ENCODE data around the gene SCMH1.

Gene SCMH1

DNA sequence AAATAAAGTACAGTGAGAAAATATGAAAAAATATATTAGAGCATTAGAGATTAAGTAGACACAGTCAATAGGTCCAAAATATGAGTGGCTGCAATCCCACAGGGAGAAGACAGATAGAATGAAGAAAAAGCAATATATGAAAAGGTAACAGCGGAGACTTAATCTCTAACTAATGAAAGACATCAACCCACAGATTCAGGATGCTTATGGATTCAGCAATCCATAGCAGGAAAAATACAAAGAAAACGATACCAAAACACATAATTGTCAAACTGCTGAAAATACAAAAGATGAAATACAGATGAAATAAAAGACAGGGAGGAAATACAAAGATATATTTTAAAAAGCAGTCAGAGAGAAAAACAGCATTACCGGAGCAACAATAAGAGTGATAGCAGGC is 163.9 kb downstream of the SCMH1 start:
- DNase-seq, result no peak

DNA sequence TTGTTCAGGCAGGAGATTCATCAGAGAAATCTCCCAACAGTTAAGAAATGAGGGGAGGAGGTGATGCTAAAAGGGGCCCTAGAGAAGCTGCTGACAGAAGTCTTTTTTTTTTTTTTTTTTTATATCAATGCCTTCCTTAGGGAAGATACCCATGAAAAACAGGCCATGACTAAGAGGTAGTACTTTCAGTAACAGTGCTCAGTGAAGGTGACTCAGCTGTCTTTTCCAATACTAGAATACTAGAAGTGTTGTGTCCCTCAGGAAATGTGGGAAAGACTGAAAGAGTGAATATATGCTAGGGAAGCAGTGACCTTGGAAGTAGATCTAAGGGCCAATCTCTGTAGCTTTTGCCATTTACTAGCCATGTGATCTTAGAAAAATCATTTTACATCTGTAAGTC is 168.1 kb downstream of the SCMH1 start:
- DNase-seq, result no peak

DNA sequence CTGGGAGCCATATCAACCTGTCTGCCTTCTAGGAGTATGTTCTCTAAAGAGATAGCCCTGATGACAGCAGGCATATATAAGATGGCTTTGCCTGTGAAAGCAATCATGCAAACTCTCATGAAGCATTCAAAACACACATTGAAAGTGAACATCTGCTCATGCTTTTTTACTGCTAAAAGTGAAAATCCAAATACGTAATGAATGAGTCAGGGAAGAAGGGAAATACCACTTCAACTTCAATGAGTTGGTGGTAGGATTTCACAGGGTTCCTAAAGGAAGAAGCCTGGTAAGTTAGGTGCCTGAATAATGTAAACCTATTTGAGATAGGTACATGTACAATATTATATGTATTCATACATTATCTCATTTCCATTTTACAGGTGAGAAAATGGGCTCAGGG is 170.1 kb downstream of the SCMH1 start:
- no peak for DNase-seq

DNA sequence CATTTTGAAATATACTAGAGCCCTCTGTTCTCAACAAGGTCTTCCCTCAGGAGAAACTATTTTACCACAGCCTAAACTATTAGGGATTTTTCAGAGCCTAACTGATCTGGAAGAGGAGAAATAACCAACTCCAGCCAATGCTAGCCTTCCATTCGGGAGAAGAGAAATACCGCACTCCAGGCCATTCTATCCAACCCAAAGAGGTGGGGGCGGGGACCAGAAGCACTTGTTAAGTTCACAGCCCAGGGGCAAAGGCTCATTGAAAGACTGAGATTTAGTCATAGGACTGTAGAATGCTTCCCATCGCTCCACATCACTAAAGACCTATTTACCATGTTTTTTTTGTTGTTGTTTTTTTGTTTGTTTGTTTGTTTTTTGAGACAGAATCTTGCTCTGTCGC is 185.2 kb downstream of the SCMH1 start:
- DNase-seq, result no peak

DNA sequence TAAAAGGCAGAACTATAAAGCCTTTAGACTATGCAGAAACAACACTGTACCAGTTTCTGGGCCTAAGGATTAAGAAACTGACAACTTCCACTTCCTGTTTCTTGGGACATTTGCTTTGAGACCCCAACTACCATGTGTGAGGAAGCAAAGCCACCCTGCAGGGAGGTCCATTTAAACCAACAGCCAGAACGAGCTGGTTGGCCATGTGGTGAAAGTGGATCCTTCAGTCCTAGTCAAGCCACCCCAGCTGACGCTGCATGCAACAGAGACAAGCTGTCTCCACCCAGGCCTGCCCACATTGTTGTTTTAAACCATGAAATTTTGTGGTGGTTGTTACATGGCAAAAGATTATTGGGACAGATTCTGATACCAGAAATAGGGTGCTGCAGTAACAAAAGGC is 188.8 kb downstream of the SCMH1 start:
- no peak for DNase-seq

DNA sequence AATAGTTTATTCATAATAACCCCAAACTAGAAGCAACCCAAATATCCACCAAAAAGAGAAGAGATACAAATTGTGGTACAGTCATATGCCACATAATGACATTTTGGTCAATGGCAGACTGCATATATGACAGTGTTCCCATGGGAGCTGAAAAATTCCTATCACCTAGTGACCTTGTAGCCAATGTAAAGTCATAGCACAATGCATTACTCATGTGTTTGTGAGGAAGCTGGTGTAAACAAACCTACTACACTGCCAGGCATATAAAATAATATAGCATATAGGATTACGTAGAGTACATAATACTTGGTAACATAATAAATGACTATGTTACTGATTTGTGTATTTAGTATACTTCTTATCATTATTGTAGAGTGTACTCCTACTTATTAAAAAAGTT is 191.1 kb downstream of the SCMH1 start:
- no peak for DNase-seq

DNA sequence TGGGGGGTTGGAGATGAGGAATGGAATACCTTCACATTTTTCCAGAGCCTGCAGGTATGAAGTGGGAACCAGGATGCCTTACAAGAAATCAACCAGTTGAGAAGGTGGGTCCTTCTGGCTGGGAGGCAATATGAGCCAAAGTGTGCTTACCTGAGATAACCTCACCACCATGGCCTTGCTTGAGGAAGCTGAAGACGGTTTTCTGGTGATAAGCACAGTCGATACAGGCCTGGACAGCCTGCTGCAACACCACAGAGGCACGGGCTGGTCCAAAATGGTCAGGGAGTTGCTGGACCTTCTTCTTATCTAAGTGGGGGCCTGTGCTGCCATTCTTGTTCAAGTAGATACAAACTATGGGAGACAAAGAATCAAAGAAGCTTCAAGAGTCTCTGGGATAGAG is 193.6 kb downstream of the SCMH1 start:
- DNase-seq, result no peak

DNA sequence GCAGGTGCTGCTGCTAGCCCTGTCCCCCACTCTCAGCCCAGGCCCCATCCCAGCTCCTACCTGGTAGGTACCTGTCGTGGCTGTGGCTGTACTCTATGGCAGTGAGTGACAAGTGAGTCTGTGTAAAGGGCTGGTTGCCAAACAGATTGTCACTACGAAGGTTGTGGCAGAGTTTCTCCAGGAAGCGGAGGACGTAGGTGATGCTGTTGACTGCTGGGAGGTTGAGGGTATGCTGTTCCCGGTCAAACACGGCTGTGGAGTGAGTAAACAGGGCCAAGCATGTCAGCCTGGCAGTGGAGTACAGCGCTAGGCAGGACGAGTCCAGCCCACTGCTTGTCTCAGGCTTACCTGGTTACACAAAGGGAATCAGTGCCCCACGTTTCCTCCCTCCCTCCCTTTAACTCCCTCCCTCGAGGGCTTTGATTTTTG is 195.7 kb downstream of the SCMH1 start:
- DNase-seq, result no peak

DNA sequence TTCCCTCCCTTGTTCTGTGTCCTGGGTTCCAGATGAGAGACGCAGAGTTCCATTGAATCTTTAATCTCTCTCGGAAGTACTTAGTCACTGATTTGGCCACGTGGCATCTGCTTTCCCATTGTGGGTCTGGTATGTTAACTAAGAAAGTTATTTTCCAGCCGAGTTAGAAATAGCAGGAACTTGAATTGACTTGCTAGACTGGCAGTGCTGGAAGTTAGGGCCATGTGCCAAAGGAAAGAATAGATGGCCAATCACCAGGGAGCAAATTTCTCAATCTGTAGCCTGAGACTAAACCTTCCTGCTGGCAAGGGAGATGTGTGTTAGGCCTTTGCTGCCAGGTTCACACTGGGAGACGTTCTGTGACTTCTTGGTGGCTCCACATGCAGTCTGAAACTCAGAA is 196.4 kb downstream of the SCMH1 start:
- DNase-seq, result no peak

DNA sequence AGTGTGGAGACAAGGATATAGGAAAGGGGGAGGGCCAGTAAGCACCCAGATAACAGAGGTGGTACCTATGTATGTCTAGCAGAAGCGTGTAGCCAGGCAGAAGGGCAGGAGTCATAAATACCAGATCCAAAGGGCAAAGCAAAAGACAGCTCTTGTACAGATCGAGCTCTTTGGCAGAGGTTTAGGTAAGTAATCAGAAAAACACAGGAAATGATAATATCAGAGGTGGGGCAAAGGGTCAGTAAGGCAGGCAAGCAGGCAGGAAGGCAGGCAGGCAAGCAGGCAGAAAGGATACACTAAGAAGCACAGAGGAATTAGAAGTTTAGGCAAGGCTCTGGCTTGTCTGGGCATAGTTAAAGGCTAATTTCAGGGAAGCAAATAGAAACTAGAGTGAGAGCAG is 197.9 kb downstream of the SCMH1 start:
- no peak for DNase-seq

DNA sequence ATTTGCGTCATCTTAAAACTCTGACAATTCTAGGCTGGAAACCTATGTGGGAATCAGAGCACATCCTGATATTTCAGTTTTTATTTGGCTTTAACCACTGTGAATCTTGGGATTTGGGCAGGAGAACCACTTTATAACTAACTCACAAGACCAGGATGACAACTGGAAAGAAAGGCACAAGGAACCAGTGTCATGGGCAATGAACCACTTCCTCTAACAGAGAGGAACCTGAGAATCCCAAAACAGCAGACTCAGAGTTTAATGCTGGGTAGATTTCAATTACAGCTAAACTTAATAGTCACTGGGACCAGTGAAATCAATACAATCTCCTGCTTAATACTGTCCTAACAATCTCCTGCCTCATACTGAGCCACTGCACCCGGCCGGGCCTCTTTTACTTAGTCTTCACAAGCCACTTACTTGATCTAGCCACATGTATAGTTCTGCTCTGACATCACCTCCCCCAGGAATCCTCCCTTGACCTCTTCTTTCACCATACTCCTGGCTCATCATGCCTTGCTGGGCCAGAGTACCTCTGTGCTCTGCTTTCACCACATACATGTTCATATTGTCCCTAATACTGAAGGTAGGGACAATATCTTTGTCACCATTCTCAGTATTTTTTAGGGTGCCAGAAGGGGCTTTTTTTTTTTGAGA is 200.4 kb downstream of the SCMH1 start:
- no peak for DNase-seq

DNA sequence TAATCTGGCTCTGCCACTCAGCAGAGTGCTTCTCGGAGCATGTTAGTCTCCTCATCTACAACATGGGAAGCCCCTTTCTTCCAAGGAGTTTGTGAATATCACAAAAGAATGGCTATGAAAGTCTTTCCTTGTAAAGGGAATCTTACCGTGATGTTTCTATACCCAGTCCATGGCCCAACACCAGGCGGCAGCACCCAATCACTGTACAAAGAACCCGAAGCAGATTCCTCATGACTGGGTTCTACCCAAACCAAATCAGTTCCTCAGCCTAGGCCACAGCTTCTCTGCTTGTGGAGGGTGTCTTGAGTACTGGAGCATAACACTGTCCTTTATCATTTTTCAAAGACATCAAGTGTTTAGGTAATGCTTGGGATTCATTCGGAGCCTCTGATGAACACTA is 204.0 kb downstream of the SCMH1 start:
- DNase-seq, result no peak

DNA sequence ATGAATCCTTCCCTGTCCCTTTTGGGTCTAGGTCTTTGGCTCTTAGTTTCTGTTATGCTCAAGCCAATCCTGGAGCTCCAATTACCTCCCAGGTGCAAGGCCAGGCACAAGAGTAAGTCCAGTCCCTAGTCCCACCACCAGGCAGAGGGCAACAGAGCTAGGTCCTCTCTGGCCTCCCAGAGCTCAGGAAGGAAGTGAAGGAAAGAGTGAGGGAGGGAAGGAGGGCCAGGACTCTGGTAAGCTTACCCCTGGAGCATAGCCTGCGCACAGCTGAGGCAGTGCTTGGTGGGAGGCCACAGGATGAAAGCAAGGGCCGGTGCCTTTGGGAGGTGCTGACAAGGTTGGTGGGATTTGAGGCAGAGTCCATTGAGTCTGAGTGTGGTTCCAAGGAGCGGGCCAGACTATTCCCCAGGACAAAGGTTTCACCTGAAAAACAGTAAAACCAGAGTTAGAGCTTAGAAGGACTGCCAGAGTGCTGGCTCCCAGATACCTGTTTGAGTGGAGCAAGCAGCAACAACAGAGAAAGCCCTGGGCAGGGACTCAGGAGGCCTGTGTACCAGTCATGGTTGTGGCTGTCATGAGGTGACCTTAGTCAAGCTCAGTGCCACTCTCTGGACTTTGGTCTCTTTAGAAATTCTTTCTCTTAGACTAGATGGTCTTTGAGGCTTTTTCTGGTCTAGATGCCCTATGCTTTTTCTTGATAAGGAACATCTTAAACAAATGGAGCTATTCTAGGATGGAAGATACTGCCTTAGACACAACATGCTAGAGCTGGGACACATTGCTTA is 204.8 kb downstream of the SCMH1 start:
- DNase-seq, result no peak

DNA sequence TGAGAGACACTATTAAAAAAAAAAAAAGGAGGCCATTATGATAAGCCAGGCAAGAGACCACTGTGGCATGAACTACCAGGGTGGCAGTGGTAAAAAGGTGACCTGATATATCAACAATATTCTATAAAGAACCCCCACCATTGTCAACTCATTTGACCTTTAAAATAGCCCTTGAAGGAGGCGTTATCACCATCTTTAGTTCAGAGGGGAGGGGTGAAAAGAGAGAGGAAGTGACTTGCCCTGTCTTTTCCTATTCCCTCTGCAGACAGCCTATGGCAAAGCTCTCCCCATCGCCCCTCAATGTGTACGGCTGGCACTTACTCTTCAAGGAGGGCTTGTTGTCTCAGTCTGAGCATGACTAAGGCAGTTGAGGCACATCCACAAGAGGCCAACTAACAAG is 208.8 kb downstream of the SCMH1 start:
- DNase-seq, result no peak

DNA sequence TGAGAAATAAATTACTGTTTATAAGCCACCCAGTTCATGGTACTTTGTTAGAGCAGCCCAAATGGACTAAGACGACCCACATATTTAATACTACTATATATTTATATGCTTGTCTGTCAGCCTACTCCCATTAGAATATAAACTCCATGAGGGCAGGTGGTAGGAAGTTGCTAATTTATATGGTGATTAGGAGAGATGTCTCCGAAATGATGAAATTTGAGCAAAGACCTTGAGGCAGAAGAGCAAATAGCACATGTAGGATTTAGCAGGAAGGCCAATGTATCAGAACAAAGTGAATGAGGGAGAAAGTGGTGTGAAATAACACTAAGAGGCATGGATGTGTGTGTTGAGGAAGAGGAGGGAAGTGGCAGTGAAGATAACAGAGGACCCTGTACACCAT is 210.0 kb downstream of the SCMH1 start:
- no peak for DNase-seq

DNA sequence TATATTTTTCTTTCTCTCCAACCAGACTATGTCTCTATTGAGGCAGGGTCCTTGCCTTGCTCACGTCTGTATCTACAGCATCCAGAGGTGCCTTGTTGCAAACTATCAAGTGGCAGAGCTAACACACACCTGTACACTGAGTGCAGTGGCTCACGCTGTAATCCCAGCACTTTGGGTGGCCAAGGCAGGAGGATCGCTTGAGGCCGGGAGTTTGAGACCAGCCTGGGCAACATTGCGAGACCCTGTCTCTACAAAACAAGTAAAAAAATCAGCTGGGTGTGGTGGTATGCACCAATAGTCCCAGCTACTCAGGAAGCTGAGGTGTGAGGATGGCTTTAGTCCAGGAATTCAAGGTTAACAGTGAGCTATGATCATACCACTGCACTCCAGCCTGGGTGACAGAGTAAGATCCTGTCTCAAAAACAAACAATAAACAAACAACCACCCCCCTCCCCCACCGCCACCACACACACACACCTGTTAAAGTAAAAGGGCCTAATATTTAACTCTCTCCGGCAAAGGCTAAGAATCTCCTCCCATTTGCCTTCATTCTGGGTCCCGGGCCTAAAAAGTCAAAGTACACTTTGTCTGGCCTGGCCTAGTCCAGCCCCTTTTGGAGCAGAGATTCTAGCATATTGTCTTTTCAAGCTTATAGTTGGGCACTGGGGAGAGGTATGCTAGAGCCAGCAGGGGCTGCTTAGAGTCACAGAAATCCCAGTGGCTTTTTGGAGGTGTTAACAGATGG is 211.1 kb downstream of the SCMH1 start:
- no peak for DNase-seq

DNA sequence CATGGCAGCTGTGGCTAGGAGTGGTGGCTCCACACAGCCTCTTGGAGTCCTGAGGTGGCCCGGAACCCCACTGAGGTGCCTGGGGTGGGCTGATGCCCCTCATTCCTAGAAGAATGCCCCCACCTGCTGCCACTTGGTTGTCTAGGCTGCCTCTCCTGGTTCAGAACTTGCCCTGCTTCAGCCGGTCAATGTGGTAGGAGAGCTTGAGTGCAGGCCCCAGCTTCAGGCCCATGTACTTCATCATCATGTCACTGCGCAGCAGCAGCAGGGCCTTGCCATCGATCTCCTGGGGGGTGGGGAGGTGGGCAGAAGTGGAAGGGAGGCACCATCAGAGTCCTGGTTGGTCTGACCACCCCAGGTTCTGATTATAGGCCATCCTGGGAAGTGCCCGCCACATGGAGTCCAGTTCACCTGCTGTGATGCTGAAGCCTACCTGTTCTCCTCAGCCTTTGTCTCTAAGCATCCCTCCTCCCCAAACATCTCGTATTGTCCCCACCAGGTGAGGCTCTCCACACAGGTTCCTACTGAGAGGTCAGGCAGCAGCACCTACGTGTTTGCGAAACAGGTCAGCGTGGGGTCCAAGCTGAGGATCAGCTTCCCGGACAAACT is 214.0 kb downstream of the SCMH1 start:
- no peak for DNase-seq

DNA sequence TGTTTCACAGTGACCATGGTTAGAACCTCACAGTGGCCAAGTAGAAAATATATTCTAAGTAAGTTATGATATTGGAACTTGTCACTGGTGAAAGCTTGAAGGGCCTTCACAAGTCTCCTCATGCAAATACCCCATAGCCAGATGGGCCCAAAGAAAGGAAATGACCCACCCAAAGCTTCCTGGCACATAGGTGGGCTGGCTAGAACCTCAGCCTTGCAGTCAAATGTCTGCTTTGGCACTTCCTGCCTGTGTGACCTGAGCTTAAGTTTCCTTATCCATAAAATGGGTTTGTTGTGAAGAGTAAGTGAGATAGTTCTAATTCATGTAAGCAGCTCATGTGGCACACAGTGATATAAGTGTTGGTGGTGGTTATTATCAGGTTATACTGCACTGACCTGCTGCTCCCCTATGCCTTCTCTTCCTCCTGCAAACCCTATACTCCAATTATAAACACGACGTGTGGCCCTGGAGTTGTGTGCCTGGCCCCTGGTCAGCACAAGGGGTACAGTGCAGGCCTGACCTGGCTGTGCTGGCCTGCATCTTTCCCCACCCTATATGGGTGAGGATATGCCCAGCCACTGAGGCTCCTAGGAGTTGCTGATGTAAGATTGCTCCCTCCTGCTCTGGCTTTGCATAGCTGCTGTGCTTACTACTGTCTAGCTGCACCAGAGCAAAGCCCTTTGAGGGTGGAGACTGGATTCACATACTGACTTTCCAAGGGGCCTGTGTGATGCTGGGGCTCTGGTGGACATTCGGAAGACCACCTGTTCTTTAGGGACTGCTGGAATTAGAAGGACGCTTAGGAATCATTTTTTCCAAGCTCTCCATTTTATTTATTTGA is 215.9 kb downstream of the SCMH1 start:
- DNase-seq, result no peak

DNA sequence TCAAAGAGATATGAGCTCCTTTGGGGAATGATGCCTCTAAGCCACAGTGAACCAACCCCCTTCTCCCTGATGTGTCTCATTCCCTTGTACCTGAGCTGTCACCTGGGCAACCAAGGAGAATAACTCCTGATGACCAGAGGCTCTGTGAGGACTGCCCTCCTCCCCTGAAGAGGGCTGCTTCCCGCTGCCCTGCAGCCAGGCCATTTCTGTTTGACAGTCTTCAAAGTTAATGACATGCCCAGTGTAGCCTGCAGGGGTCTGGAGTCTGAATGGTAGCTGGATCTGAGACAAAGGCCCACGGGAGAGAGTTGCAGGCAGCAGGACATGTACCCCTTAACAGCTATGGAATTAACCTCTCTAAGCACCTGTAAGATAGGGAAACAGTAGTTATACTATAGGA is 217.2 kb downstream of the SCMH1 start:
- no peak for DNase-seq

DNA sequence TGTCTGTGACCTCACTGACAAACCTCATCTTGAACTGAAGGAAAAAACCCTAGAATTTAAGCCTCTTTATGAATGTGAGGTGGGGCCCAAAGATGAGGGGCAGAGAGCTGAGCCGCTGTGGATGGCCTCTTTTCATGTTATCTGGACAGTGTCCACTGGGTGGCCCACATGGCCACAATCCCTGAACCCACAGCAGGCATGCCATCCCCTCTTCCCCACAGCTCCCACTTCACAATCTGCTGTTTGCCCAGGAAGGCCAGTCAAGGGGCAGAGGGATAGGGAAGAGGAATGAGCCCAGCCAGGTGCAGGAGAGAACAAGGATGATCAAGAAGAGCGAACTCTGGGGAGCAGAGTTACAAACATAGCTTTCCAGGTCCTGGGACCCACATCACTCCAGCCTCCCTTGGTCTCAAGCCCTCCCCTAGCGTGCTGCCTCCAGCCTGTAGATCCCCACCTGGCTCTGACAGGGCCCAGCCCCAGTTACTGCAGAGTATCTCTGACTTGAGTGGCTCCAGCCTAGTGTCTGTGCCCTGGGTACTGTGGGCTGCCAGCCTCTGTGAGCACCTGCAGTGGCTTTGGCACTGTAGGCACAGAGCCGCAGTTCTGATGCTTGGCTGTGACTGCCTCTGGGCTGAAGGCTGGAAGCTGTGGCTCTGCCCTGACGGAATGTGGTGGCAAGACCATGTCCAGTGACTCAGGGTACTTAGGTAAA is 218.7 kb downstream of the SCMH1 start:
- DNase-seq, result no peak

DNA sequence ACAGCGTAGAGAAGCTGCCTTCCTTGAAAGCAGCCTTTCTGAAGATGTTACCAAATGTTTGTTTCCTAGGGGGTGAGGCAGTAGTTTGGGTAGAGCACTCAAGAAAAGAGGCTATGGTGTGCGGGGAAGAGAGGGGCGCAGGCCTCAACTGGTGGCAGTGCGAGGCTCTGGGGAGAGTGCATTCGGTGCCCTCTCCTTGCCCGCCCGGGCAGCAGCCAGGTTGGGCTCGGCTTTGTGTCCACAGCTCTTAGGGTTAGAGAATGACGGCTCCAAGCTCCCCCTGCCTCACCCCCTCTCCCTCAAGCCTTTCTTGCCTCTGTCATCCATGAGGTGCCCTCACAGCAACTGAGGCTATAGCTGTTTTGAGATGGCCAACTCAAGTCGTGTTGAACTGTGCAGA is 219.7 kb downstream of the SCMH1 start:
- DNase-seq, result no peak
